Activated CD4-positive, alpha-beta T cell treated with anti-CD3 and anti-CD28 coated beads, Interleukin-10, Interleukin-2, amounts not matched to agents 100 ng/mL and 50 ng/mL, durations not matched to agents 16 hours and 8 hours (primary cell): Measurements from ENCODE around the gene DHRS7.

Experiments
- DNase-seq: peaks from one replicate; pipeline ENCODE4 v3.0.0-alpha.2; 2020

The DHRS7 gene

DNA sequence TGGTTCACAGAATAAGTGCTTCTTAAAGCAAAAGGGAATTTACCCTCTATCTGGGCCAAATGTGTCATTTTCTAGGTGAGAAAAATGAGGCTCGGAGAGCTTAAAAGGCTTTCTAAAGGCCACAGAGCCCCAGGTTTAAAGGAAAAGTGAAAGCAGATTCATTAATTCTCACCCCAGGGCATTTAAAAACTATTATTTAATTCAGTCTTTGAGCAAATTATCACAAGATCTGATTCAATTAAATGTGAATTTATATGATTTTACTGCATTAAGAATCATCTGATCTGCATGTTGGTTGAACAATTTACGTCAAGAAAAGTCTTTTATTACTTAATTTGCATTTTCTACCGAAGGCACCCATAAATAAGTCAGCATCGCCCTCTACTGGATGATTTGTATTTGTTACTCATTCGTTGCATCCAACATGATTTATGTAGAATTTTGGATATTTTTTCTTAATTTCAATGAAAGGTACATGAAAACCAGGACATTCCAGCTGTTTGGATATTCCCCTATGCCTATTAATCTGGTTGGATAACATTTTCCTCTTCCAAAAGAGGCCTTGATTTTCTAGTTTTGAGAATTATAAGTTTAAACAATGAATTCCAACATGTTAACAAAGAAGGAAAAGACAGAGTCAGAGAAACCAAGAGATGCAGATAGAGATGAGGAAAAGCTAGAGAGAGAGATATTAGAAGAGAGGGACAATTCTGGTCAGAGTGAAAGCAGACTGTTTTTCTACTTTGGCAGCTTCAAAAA is 19.1 kb upstream of the DHRS7 start:
- DNase-seq: peak; percentile 71

DNA sequence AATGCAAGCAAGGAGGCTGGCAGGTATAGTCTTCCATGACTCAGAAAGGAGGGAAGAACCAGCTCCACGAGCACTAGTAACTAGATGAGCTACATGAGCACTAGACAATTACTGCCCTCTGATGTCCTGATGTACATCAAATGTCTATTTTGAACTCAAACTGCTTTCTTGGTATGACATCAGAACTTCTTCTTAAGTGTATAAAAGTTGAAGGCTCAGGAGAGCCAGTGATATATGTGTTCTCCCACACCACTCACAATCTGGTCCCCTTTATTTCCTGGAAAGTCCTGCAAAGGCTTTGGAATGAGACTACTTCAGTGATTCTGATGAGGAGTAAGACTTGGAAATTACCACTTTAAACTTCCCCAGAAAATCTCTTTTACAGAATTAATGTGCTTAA is 18.5 kb upstream of the DHRS7 start:
- no peak for DNase-seq

DNA sequence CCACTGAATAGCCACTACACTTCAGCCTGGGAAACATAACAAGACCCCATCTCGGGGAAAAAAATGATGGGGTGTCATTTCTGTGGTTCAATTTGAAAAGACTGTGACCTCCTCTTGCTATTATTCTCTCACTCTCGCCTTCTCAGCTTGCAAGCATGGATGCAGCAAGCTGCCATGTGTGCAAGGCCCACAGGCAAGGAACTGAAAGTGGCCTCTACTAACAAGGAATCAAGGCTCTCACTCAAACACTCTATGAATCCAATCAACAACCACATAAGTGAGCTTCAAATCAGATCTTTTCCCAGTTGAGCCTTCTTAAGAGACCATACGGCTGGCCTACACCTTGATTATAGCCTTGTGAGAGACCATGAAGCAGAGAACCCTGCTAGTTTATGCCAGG is 17.9 kb upstream of the DHRS7 start:
- no peak for DNase-seq

DNA sequence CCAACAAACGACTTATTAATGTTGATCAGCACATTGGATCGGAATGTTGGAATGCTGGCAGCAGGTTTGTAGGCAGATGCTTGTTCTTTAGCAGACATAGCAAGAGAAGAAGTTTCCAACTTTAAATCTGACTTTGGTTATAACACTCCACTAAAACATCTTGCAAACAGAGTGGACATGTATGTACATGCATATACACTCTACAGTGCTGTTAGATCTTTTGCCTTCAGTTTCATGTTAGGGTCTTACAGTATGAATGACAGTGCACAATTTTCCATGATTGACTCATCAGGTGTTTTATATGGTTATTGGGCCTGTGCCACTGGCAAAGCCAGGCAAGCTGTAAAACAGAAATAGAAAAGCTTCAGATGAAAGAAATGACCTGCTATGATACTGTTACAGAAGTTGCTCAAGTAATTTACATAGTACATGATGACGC is 14.3 kb upstream of the DHRS7 start:
- DNase-seq: no peak

DNA sequence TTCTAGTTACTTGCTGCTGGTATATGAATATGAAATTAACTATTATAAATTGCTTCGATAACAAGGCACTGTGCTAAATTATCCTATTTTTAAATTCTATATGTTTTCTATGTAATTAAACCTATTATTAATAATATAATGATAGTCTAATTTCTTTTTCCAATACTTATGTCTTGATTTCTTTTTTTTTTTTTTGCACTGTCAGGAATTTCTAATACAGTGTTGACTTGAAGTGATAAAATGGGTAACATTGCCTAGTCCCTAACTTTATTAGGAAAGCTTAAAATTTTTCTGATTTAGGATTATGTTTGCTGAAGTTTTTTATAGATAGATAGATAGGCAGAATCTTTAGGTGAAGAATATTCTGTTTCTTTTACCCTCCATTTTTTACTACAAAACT is 13.6 kb upstream of the DHRS7 start:
- no peak for DNase-seq

DNA sequence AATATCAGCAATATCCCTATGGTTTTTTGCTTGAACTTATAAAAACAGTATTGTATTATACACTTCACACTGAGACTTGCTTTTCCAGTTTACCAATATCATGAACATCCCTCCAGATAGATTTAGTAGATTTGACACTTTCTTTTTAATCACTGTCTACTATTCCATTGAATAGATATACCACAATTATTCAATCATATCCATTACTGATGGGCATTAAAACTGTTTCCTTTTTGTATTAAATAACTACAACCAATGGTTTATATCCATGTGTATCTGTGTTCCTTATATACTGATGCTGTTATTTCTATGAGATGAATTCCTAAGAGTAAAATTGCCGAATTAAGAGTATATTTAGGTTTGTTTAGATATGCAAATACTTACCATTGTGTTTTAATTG is 13.0 kb upstream of the DHRS7 start:
- DNase-seq: no peak

DNA sequence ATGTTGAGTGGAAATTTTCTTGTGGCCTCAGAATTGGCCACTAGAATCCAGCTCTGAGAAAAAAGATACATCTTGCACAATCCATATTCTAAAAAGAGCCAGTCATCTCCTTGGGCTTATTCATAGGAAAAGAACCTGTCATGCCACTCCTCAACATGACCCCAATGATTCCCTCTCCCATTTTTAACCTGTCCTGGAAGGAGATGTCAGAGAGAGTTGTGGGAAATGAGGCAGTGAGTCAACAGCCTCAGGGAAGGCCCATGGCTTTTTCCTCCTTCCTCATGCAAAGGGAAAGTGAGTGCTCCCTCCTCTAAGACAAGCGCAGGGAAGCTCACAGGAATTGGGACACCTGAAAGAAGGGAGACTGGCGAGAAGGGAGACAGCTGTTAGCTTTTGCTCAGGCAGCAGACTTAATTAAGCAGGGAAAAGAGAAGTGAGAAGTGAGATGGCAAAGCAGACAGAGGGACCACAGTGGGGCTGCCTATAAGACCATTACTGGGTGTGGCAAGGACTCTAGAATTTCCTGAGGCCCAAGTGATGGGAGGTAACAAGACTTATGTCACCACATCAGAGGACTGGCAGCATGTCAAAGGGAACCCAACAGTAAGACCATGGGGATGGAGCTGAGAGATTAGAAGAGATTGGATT is 10.2 kb upstream of the DHRS7 start:
- DNase-seq: no peak

DNA sequence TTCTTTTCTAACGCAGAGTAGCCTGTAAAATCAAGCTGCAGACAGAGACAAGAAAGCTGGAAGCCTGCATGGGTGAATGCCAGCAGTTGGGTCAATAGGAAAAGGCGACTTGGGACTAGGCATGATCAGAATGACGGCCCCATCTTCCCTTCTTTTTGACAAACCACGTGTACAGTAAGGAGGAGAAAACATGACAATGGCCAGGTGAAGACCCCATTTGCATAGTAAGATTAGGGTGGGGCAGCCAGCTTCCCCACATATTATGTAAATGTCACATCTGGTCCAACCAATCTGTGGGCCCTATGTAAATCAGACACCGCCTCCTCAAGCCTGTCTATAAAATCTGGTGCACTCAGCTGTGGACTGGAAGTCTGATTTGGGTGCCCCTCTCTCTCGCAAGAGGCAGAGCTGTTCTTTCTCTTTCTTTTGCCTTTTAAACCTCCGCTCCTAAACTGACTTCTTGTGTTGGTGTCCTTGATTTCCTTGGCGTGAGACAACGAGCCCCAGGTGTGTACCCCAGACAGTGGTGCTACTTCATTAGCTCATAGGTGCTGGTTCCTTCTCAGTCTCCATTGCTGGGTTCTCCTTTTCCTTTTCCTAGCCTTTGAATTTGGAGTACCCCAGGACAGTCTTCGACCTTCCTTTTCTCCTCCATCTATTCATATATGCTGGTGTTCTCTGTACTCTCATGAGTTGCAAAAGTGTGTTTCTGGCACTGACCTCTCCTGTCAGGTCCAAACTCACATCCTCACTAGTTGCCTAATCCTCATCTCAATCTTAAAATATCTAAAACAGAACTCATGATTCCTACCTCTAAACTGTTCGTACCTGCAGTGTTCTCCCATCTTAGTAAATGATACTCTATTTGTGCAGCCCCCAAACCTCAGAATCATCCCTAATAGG is 9.4 kb upstream of the DHRS7 start:
- no peak for DNase-seq

DNA sequence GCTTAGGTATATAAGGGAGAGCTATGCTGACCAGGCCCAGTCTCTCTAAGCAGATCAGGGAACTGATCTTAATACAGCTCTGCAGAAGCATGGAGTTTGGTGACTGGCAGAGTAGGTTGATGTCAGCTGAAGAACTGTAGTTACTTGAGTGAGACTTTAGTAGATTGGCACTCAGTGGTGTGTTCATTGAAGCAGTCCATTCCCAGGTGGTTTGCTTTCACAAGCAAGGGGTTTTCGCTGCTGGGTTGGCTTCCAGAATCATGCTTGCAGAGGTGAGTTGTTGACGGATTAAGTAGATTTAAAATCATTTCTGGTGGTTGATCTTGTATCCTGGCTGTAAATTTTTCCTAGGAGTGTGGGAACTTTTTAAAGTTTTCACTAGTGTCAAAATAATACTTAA is 6.5 kb upstream of the DHRS7 start:
- DNase-seq: no peak

DNA sequence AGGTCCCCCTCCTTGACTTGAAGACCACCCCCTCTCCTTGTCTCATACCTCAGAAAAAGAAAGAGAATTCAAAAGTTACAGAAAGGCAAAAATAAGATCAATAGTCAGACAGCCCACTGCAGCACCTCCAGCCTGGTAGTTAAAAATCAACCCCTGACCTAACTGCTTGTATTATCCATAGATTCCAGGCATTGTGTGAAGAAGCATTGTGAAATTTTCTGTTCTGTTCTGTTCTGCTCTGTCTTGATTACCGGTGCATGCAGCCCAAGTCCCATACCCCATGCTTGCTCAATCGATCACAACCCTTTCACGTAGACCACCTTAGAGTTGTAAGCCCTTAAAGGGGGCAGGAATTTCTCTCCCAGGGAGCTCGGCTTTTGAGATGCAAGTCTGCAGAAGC is 5.8 kb upstream of the DHRS7 start:
- no peak for DNase-seq

DNA sequence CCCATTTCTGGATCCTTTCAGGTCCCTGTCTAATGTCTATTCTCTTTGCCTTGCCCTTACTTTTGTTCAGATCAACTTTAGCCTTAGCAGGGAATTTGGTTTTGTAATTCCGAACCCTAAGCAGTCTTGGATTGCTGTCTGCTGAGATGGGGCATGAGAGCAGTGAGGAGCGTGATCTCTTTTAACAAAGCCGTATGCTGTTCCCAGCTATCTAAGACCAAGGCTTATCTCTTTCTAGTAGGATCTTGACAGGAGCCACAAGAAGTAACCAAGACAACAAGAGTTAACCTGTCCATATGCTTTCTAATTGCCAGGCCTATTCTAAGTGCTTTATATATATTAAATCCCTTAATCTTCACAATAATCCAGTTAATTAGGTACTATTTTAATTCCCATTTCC is 4.5 kb upstream of the DHRS7 start:
- DNase-seq: no peak

DNA sequence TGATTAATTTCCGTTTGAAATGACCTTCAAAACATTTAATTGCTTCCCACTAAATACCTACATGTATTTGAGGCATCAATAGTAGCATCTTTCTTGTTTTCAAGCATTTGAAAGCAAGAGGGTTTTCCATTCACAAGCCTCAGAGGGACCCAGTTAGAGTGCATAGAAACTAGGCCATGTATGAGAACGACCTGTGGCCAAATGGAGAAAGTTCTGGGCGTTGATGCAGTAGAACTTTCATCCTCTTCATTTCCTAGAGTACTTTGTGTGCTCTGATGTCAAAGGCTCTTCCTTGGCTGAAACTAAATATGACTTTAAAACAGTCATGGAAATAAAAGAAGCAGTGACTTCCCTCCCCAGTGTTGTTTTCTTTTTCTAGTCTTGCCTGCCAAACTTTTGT is 944 bp upstream of the DHRS7 start:
- DNase-seq: no peak

DNA sequence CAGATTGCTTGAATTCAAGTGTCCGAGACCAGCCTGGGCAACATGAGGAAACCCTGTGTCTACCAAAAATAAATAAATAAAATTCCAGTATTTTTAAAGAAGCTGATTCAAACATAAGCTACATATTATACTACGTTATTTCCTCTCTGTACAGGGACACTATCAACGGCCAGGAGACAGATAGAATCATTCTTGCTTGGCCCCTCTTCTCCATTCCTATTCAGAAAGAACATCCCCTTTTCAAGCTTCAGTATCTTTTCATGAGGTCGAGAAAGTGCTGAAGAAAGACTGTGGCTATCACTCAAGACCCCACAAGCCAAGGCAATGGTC is 314 bp upstream of the DHRS7 start:
- no peak for DNase-seq

DNA sequence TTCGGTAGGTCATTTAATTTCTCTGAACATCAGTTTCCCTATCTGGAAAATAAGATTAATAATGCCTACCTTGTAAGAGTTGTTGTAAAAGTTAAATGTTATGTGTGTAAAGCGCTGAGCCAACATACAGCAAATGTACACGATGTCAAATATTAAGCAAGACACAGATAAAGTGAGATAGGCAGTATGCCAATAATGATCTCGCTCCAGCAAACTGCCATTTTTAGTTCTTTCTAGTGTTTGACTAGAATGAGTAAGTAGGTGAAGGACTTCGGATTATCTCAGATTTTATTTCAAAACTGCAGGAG is 840 bp downstream of the DHRS7 start:
- no peak for DNase-seq

DNA sequence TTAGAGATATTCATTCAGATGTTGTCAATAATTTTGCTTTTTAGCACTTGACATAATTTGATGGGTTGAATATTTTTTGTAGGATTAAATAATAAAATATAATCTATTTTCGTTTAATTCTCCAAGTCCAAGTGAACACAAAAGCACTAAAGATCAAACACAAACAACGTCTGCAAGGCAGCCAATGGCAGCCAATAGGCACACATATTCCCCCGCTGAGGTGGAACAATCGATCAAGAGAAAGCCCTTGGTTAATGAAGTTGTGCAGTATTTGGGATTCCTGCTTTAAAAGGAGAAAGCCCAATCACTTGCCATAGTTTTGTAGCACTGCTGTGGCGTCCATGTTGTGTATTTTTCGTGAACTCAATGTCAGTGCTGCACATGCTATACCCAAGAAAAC is 1.5 kb downstream of the DHRS7 start:
- no peak for DNase-seq

DNA sequence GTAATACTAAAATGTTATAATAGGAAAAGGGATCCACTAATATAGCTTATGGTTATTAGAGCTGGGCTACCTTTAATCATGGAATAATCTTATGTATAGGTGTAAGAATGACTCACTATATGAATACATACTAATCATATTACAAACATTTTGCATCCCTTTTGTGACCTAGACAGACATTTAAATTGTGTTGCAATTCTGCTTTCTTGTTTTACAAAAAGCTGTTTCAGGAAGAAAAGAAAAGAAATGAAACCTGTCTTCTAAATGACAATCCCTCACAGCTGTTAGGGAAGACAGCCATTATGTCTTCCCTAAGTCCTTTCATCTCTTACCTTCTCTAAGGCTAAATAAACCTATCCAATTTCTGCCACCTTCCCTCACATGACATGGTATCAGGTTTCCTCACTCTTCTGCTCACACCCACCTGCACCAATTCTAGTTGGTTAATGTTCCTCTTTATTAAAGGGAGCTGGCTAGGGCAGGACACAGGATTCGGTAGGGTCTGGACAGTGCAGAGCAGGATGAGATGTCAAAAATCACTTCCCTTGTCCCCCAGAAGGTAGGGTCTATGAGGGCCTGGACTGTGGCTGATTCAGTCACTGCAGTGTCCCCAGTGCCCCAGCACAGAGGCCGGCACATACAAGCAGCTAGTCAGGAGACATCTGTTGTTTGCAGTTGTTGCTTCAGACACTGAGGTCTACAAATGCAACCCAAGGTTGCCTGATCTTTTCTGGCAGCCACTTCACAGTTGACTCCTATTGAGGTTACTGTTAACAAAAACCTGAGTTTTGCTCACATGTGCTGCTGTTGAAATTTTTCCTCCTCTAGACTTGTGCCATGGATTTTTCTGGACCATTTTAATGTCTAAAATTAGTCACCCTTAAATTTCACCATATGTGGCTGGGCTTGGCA is 3.7 kb downstream of the DHRS7 start:
- no peak for DNase-seq

DNA sequence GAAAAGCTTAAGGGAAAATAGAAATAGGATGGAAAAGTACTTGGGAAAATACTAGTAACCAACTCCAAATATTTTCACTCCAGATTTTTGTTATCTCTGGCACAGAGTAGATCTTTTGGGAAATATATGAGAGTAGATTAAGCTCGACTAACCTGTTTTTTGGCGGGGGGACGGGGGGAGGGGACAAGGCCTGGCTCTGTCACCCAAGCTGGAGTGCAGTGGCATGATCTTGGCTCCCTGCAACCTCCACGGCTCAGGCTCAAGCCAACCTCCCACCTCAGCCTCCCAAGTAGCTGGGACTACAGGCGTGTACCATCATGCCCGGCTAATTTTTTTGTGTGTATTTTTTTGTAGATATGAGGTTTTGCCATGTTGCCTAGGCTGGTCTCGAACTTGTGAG is 4.8 kb downstream of the DHRS7 start:
- no peak for DNase-seq

DNA sequence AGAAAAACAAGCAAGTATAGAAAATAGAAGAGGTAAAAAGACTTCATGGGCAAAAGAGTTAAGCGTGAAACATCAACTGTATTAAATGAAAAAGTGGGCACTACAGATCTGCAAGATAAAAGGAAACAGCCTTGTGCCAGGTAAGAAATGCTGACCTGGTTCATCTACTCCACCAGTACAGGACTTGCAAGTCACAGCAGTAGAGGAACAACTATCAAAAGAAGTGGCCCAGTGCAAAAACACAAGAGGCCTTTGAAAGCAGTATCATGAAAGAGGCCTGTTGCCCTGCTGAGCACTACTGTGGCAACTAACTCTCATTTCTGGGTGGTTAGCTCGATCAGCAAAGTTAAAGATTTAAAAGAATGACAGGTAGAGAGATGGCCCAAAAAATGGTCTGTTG is 10.5 kb downstream of the DHRS7 start:
- DNase-seq: no peak

DNA sequence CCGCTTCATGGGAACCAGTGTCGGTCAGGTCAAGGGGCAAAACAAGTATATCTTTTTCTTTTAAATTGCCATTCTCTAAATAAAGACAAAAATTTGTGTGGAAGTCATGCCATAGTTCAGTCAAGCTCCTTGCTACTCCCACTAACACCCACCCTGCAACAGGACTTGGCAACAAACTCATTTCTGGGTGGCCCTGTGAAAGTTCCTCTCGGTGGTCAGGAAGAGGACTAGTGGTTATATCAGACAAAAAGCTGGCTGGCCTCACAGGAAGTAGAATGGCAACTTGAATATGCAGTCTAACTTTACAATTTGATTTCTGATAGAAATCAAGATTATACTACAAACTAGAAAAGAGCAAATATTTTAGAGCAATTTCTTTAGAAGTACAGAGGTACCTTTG is 11.2 kb downstream of the DHRS7 start:
- DNase-seq: peak; percentile 24

DNA sequence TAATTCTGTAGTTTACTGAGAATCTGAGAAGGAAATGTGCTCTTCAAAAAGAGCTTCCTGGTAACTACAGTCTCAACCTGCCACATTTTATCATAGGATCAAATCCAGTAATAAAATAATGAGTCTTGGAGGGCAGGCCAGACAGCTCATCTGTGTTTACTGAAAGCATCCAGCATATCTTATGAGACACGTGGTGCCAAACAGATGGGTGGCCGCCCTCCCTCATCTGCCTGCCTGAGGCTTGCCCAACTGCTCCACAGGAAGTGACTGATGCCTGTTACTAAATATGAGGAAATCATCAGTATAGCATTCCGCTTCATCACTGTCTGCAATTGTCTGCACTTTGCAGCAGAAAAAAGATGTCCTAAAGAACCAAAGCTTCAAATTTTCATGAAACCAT is 13.5 kb downstream of the DHRS7 start:
- DNase-seq: peak; percentile 80

DNA sequence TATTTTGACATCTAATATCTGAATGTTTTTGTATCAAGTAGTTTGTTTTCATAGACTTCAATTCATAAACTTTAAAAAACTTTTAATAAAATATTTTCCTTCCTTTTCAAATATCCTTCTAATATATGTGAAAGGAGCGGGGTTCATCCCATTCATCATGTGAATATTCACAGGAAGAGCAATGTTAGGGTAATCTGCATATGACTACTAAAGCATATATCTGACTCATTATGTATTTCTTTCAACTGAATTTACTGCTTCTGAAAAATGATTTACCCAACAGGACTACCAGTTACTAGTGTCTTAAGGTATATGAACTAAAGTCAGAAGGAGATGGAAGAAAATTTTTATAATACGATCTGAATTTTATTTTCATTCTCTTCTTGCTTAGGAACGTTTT is 30.5 kb downstream of the DHRS7 start:
- no peak for DNase-seq

DNA sequence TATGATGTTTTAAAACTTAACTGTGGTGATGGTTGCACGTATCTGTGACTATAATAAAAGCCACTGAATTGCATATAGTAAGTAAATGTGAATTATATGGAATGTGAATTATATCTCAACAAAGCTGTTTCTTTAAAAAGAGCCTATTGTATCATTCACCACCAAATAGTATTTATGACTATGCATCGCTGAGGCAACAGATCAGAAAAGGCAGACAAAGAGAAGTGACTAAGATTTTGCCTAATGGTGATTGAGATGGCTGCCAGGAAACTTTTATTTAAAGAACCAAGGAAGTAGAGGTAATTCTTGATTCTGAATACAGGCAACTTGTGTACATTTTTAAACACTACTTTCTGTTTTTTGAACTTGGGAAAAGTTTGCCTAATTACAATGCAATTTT is 31.7 kb downstream of the DHRS7 start:
- DNase-seq: peak; percentile 13

DNA sequence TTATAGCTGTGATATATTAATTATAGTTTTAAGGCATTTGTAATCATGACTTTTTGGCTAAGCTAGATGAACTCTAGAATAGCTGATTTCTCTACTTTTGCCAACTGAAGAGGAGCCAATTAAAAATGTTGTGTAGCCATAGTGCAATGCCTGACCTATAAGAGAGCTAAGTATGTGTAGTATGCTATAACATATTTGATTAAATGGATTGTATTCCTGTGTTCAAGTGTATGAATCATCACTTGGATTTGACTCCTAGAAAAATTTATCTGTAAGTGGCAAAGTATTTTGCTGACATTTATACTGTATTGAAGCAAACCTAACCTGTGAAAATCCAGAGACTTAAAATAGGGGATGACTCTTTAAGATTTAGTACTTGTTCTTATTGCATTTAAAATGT is 39.3 kb downstream of the DHRS7 start:
- no peak for DNase-seq
